ENCODE data around the gene ANKRD13B. TPM values are rescaled to one million over a fixed set of nuclear protein-coding genes. Genes with fewer than 3 reads are reported as not detected.

The ANKRD13B gene
- polyA plus RNA-seq, 2 of the 4 experiments (the other 2 are of a cell fraction) = 4.5 to 17.8 TPM

DNA sequence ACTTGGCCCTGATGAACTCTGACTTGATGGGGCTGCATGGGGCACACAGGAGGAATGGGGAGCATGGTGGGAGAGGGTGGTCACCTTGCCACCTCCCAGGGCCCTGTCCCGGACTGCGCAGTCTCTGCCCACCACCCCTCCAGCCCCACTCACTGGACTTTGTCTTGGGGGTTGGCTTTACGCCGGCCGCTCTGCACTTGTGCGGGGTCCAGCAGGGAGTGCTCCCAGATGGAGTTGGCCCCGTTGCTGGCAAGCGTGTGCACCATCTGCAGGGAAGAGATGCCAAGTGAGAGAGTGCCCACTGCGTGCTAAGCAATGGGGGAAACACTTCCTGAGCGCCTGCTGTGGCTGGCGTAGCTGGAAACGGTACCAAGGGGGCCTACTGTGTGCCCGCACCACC, 10.2 kb upstream of the ANKRD13B start:
- Histone ChIP-seq H3K4me3 (no peak overlapping the region), H3K9me3 (no peaks in the 10 kb centered on the region), H3K27ac (no peak overlapping the region), H3K4me1 (peaks cover 42% of the 10 kb centered on the region), H3K4me2 (no peak overlapping the region)
- FAIRE-seq = no peak
- POLR2A ChIA-PET = no interaction called here
- no peak for DNase-seq (ENCODE audit: low read depth in 1 of 2, low spot score in 1 of 2)
- no peak for ATAC-seq
- CTCF ChIA-PET = interaction anchor here (0.6 to 24.0 kb wide), 11 partner anchors 10 to 512 kb away, joined by 3 to 474 read pairs (median 36); partner anchors contain the start of genes ABHD15, ANKRD13B, CORO6 and TP53I13
- no peak for TF ChIP-seq JUN (IDR thresholded peaks at IDR 0.05)
- no peak for TF ChIP-seq EHMT2 (IDR thresholded peaks at IDR 0.05; ENCODE audit: low read depth)
- TF ChIP-seq NR3C1 (IDR thresholded peaks at IDR 0.05) = no peak
- no peak for TF ChIP-seq MYC (IDR thresholded peaks at IDR 0.05; ENCODE audit: borderline replicate concordance, low read length)
- no peak for TF ChIP-seq CBX2 (IDR thresholded peaks at IDR 0.05; ENCODE audit: borderline replicate concordance, low read depth)
- TF ChIP-seq EHF (CRISPR knock-in tag; IDR thresholded peaks at IDR 0.05) = no peak
- TF ChIP-seq RCOR1 (IDR thresholded peaks at IDR 0.05; ENCODE audit: low read depth, low read length) = no peak
- no peak for TF ChIP-seq E2F6 (IDR thresholded peaks at IDR 0.05; ENCODE audit: borderline replicate concordance, low read depth)
- no peak for TF ChIP-seq ZFP36 (IDR thresholded peaks at IDR 0.05; ENCODE audit: borderline replicate concordance, partially characterized antibody)
- TF ChIP-seq KDM5A (IDR thresholded peaks at IDR 0.05) = no peak
- no peak for TF ChIP-seq JUNB (IDR thresholded peaks at IDR 0.05)
- WGBS (ENCODE audit: missing lambda C conversion rate) = 94% methylated on average over 9 of the region's 13 CpGs

- no peak overlapping the region; a peak in 1 of 6 replicates for H3K27ac ChIP-seq
- 92% methylated on average over 16 of the region's 16 CpGs for WGBS (ENCODE audit: missing lambda C conversion rate)
- H3K4me2 ChIP-seq = no peak overlapping the region
- ChIA-PET POLR2A (interaction anchor here (1.0 kb wide), 1 partner anchor 8 kb away, joined by 3 read pairs; no protein-coding TSS in a partner anchor), CTCF (interaction anchor here (1.0 to 24.0 kb wide), 6 partner anchors 9 to 348 kb away, joined by 4 to 474 read pairs (median 210); partner anchors contain the start of genes ABHD15, ANKRD13B, CORO6 and TP53I13)
- FAIRE-seq = no peak
- DNase-seq (ENCODE audit: low read depth in 1 of 2, low spot score in 1 of 2) = no peak
- no peak for TF ChIP-seq ZNF302 (CRISPR knock-in tag; IDR thresholded peaks at IDR 0.05)
- TF ChIP-seq MAFK (IDR thresholded peaks at IDR 0.05; ENCODE audit: partially characterized antibody) = no peak
- TF ChIP-seq FOSL2 (IDR thresholded peaks at IDR 0.05) = no peak
- TF ChIP-seq FOSL2 (CRISPR knock-in tag; IDR thresholded peaks at IDR 0.05) = no peak
- TF ChIP-seq CTCF (IDR thresholded peaks at IDR 0.05) = no peak
- no peak for TF ChIP-seq CBX8 (IDR thresholded peaks at IDR 0.05)
- TF ChIP-seq MYC (IDR thresholded peaks at IDR 0.05; ENCODE audit: borderline replicate concordance, low read length) = no peak
- TF ChIP-seq, protein P1, sequence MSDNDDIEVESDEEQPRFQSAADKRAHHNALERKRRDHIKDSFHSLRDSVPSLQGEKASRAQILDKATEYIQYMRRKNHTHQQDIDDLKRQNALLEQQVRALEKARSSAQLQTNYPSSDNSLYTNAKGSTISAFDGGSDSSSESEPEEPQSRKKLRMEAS (IDR thresholded peaks at IDR 0.05) = no peak
- TF ChIP-seq MAZ (IDR thresholded peaks at IDR 0.05; ENCODE audit: borderline replicate concordance, low read depth, low read length) = no peak
- no peak for TF ChIP-seq BHLHE40 (IDR thresholded peaks at IDR 0.05; ENCODE audit: low read depth, low read length)
- TF ChIP-seq RAD21 (conservative IDR thresholded peaks at IDR 0.05 in 1 of 2, IDR thresholded peaks at IDR 0.05 in 1 of 2) = no peak
- TF ChIP-seq JUNB (IDR thresholded peaks at IDR 0.05) = no peak
- TF ChIP-seq HOXB13 (CRISPR knock-in tag; IDR thresholded peaks at IDR 0.05; ENCODE audit: low read depth) = no peak
- TF ChIP-seq EP300 (IDR thresholded peaks at IDR 0.05) = no peak
- no peak for TF ChIP-seq HMGXB4 (CRISPR knock-in tag; IDR thresholded peaks at IDR 0.05; ENCODE audit: borderline replicate concordance)
- no peak for TF ChIP-seq HDAC2 (IDR thresholded peaks at IDR 0.05)
- TF ChIP-seq HOXB5 (CRISPR knock-in tag; IDR thresholded peaks at IDR 0.05) = no peak
- no peak for TF ChIP-seq GATA3 (IDR thresholded peaks at IDR 0.05; ENCODE audit: borderline replicate concordance)
- no peak for TF ChIP-seq CHD4 (IDR thresholded peaks at IDR 0.05; ENCODE audit: borderline replicate concordance)
- ATAC-seq = no peak
- H3K4me1 ChIP-seq = peaks cover 48% of the 10 kb centered on the region
- H3K9me3 ChIP-seq = no peaks in the 10 kb centered on the region
- no peak overlapping the region for H3K4me3 ChIP-seq
Observed at GRCh38 chr17:29583324-29584248, 9.3 kb upstream of the ANKRD13B start.
